ENCODE measurements around the gene FGF11. TPM values are rescaled to one million over a fixed set of nuclear protein-coding genes. Genes with fewer than 3 reads are reported as not detected.

The FGF11 gene
- total and polyA plus RNA-seq, 2 experiments from 2014 or later: 50.4 to 51.9 TPM

- Histone ChIP-seq H3K9me3 (ENCODE audit: low read depth) (no peaks in the 10 kb centered on the region), H3K4me3 (peak overlapping the region; percentile 59), H3K27me3 (no peaks in the 10 kb centered on the region), H3K27ac (peak overlapping the region; percentile 98), H3K36me3 (no peaks in the 10 kb centered on the region), H3K4me1 (ENCODE audit: low read depth) (peaks cover 24% of the 10 kb centered on the region)
- TF ChIP-seq CTCF (IDR thresholded peaks at IDR 0.05; ENCODE audit: low read depth, low read length): no peak
- DNase-seq (ENCODE audit: low read depth in 1 of 2, low spot score in 1 of 2): peak; percentile 95 to 96
Observed at GRCh38 chr17:7483255-7484066, 44.1 kb downstream of the FGF11 start.

GRCh38 chr17:7484067-7484918, 45.0 kb downstream of the FGF11 start, which contains the start of gene POLR2A:
Gene POLR2A (plus strand): TSS chr17:7484366.
- peak within 1 kb of the TSS; percentile 98 for H3K27ac ChIP-seq
- no peak for TF ChIP-seq CTCF (IDR thresholded peaks at IDR 0.05; ENCODE audit: low read depth, low read length)
- no peaks in the 10 kb centered on the region for H3K9me3 ChIP-seq (ENCODE audit: low read depth)
- DNase-seq (ENCODE audit: low read depth in 1 of 2, low spot score in 1 of 2): peak; percentile 96 to 99
- H3K4me3 ChIP-seq: peak within 1 kb of the TSS; percentile 59
- no peaks in the 10 kb centered on the region for H3K27me3 ChIP-seq
- no peaks in the 10 kb centered on the region for H3K36me3 ChIP-seq
- peaks cover 24% of the 10 kb centered on the region for H3K4me1 ChIP-seq (ENCODE audit: low read depth)

GRCh38 chr17:7484919-7485377, 45.6 kb downstream of the FGF11 start:
- Histone ChIP-seq H3K9me3 (ENCODE audit: low read depth) (no peaks in the 10 kb centered on the region), H3K27ac (peak overlapping the region; percentile 98), H3K27me3 (no peaks in the 10 kb centered on the region), H3K36me3 (no peaks in the 10 kb centered on the region), H3K4me3 (peak overlapping the region; percentile 59), H3K4me1 (ENCODE audit: low read depth) (peaks cover 23% of the 10 kb centered on the region)
- TF ChIP-seq CTCF (IDR thresholded peaks at IDR 0.05; ENCODE audit: low read depth, low read length): peak; percentile 27
- no peak for DNase-seq (ENCODE audit: low read depth in 1 of 2, low spot score in 1 of 2)

- DNase-seq (ENCODE audit: low read depth in 1 of 2, low spot score in 1 of 2): no peak
- peaks cover 2% of the 10 kb centered on the region for H3K36me3 ChIP-seq
- peak overlapping the region; percentile 59 for H3K4me3 ChIP-seq
- H3K9me3 ChIP-seq (ENCODE audit: low read depth): no peaks in the 10 kb centered on the region
- H3K27me3 ChIP-seq: no peaks in the 10 kb centered on the region
- no peak for TF ChIP-seq CTCF (IDR thresholded peaks at IDR 0.05; ENCODE audit: low read depth, low read length)
- H3K4me1 ChIP-seq (ENCODE audit: low read depth): peaks cover 19% of the 10 kb centered on the region
- peak overlapping the region; percentile 16 for H3K27ac ChIP-seq
Observed at GRCh38 chr17:7486181-7486580, 46.9 kb downstream of the FGF11 start.

- no peak for TF ChIP-seq CTCF (IDR thresholded peaks at IDR 0.05; ENCODE audit: low read depth, low read length)
- Histone ChIP-seq H3K9me3 (ENCODE audit: low read depth) (no peaks in the 10 kb centered on the region), H3K4me3 (no peak overlapping the region), H3K36me3 (peaks cover 3% of the 10 kb centered on the region), H3K4me1 (ENCODE audit: low read depth) (peaks cover 12% of the 10 kb centered on the region), H3K27ac (no peak overlapping the region), H3K27me3 (no peaks in the 10 kb centered on the region)
- no peak for DNase-seq (ENCODE audit: low read depth in 1 of 2, low spot score in 1 of 2)
Observed at GRCh38 chr17:7490144-7490543, 50.8 kb downstream of the FGF11 start.
